Liver (tissue), 3 donors: ENCODE results near the gene FLT1.

ENCODE experiments used
- ATF3 ChIP-seq: IDR thresholded peaks from 2 replicates; pipeline ENCODE4 v1.6.1; 2016; ENCODE audit warnings: antibody characterized with exemption
- CTCF ChIP-seq: fragments of 150-350 bp; IDR thresholded peaks from 2 replicates; pipeline ENCODE4 v1.5.1; 2017; ENCODE audit warnings: improper control_type of control experiment, low read depth, low read length; ENCODE audit not compliant: missing input control
- EGR1 ChIP-seq, 2 donors: IDR thresholded peaks; 2 replicates each; pipeline ENCODE4 v1.6.1; 2016 to 2018; ENCODE audit warnings: antibody characterized with exemption in 2 of 2, low read depth in 2 of 2
- FOXA1 ChIP-seq: IDR thresholded peaks from 2 replicates; pipeline ENCODE4 v1.6.1; 2016; ENCODE audit warnings: antibody characterized with exemption
- GABPA ChIP-seq, 2 donors: IDR thresholded peaks in 1 of 2; conservative IDR thresholded peaks in 1 of 2; 2 replicates each; pipeline ENCODE4 v1.6.1; 2016; ENCODE audit warnings: antibody characterized with exemption in 2 of 2, mild to moderate bottlenecking in 1 of 2, moderate library complexity in 1 of 2
- HNF4G ChIP-seq: IDR thresholded peaks from 2 replicates; pipeline ENCODE4 v1.6.1; 2016; ENCODE audit warnings: antibody characterized with exemption
- JUND ChIP-seq, 2 donors: IDR thresholded peaks; 2 replicates each; pipeline ENCODE4 v1.6.1; 2016; ENCODE audit warnings: antibody characterized with exemption in 2 of 2
- MAX ChIP-seq: IDR thresholded peaks from 2 replicates; pipeline ENCODE4 v1.6.1; 2016; ENCODE audit warnings: antibody characterized with exemption
- RAD21 ChIP-seq, 2 donors: IDR thresholded peaks; 2 replicates each; pipeline ENCODE4 v1.6.1; 2016; ENCODE audit warnings: antibody characterized with exemption in 2 of 2, mild to moderate bottlenecking in 2 of 2
- REST ChIP-seq: IDR thresholded peaks from 2 replicates; pipeline ENCODE4 v1.6.1; 2016; ENCODE audit warnings: antibody characterized with exemption, mild to moderate bottlenecking
- RXRA ChIP-seq, 2 donors: IDR thresholded peaks; 2 replicates each; pipeline ENCODE4 v1.6.1; 2017 to 2018; ENCODE audit warnings: antibody characterized with exemption in 2 of 2, mild to moderate bottlenecking in 1 of 2
- TAF1 ChIP-seq: conservative IDR thresholded peaks from 2 replicates; pipeline ENCODE4 v1.6.1; 2016; ENCODE audit warnings: antibody characterized with exemption, mild to moderate bottlenecking
- YY1 ChIP-seq: IDR thresholded peaks from 2 replicates; pipeline ENCODE4 v1.6.1; 2016; ENCODE audit warnings: antibody characterized with exemption, mild to moderate bottlenecking
- ZBTB33 ChIP-seq: IDR thresholded peaks from 2 replicates; pipeline ENCODE4 v1.6.1; 2016; ENCODE audit warnings: antibody characterized with exemption
- donor health status: healthy.
- donor health status: healthy.

GRCh38 chr13:28283600-28283999, 211.3 kb downstream of the FLT1 start:
- TF ChIP-seq CTCF: no peak
- TF ChIP-seq MAX: no peak
- no peak for TF ChIP-seq REST
- no peak for TF ChIP-seq GABPA (IDR thresholded peaks at IDR 0.05 in 1 of 2, conservative IDR thresholded peaks at IDR 0.05 in 1 of 2)
- TF ChIP-seq RAD21 (IDR thresholded peaks at IDR 0.05): no peak
- no peak for TF ChIP-seq JUND (IDR thresholded peaks at IDR 0.05)
- no peak for TF ChIP-seq ATF3
- no peak for TF ChIP-seq TAF1
- TF ChIP-seq EGR1 (IDR thresholded peaks at IDR 0.05; ENCODE audit: low read depth in 2 of 2): no peak
- no peak for TF ChIP-seq FOXA1
- TF ChIP-seq HNF4G: no peak
- TF ChIP-seq YY1: no peak
- no peak for TF ChIP-seq ZBTB33
- TF ChIP-seq RXRA (IDR thresholded peaks at IDR 0.05): no peak
